HG03108 (cell line): ENCODE data around the gene ERCC6L2.

Experiments used
- ATAC-seq: cut with Tn5 transposase; IDR thresholded peaks from one replicate; pipeline ENCODE4 v1.9.1; 2021; ENCODE audit warnings: moderate library complexity; ENCODE audit not compliant: unreplicated experiment

ERCC6L2 gene

DNA sequence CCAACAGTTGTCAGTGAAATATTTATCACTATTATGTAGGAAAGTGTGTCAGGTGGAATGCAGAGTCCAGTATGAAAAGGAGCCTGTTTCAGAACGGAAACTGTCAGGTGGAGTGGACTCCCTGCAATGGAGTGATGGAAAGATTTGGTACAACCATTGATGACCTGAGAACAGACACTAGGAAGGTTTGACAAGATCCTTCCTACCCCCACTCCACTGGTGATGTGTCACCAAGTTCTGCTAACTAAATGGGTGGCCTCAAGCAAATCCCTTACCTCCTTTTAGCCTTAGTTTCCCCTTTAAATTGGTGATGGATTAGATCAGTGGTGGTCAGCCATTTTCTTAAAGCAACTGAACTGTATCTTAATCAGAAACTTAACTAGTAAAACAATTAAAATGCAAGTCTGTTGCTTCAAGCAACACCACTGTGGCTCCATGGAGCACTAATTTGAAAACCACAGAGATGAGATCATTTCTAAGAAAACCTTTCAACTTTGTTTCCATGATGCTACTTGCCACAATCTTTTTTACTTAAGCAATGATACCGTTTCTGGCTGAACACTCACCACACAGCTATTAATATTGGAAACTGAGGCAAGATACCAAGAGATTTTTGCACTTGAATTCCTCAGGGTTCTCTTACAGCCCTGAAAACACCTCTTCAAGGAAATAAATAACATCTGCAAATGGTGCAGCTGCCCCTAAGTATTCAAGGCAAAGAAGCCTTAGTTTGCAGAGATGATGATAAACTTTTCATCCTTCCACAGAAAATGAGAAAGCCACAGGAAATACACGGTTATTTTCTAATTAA is 140.6 kb downstream of the ERCC6L2 start:
- ATAC-seq = no peak
